ENCODE results near the gene SPPL2B. TPM values are rescaled to one million over a fixed set of nuclear protein-coding genes. Genes with fewer than 3 reads are reported as not detected.
A peak's percentile ranks its signal among the peaks of the same experiment; 100 is the strongest.

SPPL2B gene
- total RNA-seq, 4 donors from 2014 or later: 18.5 to 32.7 (median 30.9) TPM

DNA sequence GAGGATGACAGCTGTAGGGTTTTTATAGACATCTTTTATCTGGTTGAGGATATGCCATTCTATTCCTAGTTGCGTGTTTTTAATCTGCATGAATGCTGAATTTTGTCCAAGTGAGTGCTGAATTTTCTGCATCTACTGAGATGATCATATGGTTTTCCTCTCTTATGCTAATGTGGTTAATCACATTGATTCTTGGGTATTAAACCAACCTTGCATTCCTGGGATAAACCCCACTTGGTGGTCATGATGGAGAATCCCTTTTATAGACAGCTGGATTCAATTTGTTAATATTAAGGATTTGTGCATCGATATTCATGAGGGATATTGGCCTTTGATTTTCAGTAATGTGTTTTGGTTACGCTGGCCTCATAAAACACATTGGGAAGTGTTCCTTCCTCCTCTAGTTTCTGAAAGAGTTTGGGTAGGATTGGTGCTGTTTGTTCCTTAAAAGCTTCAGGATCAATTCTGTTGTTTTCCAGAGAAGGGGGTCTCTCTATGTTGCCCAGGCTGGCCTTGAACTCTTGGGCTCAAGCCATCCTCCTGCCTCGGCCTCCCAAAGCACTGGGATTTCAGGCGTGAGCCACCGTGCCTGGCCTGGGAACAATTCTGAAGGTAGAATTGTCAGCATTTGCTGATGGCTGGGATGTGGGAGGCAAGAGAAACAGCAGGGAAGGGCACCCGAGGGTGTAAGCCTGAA is 13.2 kb upstream of the SPPL2B start:
- H3K4me3 ChIP-seq: no peak overlapping the region
- H3K27ac ChIP-seq: no peak overlapping the region
- no peak for TF ChIP-seq POLR2AphosphoS5 (IDR thresholded peaks at IDR 0.05)
- TF ChIP-seq, protein P1, sequence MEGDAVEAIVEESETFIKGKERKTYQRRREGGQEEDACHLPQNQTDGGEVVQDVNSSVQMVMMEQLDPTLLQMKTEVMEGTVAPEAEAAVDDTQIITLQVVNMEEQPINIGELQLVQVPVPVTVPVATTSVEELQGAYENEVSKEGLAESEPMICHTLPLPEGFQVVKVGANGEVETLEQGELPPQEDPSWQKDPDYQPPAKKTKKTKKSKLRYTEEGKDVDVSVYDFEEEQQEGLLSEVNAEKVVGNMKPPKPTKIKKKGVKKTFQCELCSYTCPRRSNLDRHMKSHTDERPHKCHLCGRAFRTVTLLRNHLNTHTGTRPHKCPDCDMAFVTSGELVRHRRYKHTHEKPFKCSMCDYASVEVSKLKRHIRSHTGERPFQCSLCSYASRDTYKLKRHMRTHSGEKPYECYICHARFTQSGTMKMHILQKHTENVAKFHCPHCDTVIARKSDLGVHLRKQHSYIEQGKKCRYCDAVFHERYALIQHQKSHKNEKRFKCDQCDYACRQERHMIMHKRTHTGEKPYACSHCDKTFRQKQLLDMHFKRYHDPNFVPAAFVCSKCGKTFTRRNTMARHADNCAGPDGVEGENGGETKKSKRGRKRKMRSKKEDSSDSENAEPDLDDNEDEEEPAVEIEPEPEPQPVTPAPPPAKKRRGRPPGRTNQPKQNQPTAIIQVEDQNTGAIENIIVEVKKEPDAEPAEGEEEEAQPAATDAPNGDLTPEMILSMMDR (IDR thresholded peaks at IDR 0.05): no peak
- no peak for TF ChIP-seq POLR2A (IDR thresholded peaks at IDR 0.05)
- TF ChIP-seq EP300 (IDR thresholded peaks at IDR 0.05): no peak
- H3K36me3 ChIP-seq: no peaks in the 10 kb centered on the region
- WGBS, 2 donors (ENCODE audit: low coverage in 1 of 2): 97 to 98% methylated on average over 5 to 6 of the region's 7 CpGs
- peaks cover 39% of the 10 kb centered on the region for H3K27me3 ChIP-seq
- no peak for ATAC-seq
- peaks cover 0 to 6% (median 0%) of the 10 kb centered on the region in 3 donors for H3K4me1 ChIP-seq
- H3K9me3 ChIP-seq: peaks cover 0 to 18% (median 0%) of the 10 kb centered on the region in 3 donors

- TF ChIP-seq POLR2AphosphoS5 (IDR thresholded peaks at IDR 0.05) (no peak), EP300 (IDR thresholded peaks at IDR 0.05) (no peak)
- TF ChIP-seq, protein P1 (IDR thresholded peaks at IDR 0.05): peak in 3 of 4 experiments; percentile 33 to 64 (median 49)
- Histone ChIP-seq H3K27ac (no peak overlapping the region), H3K9me3 (peaks cover 0 to 18% (median 0%) of the 10 kb centered on the region in 3 donors), H3K4me3 (no peak overlapping the region), H3K27me3 (peaks cover 33% of the 10 kb centered on the region), H3K4me1 (peaks cover 0 to 6% (median 0%) of the 10 kb centered on the region in 3 donors), H3K36me3 (peaks cover 0 to under 1% of the 10 kb centered on the region in 2 donors)
- peak; percentile 71 for ATAC-seq
- 53% methylated on average over 5 of the region's 22 CpGs; no CpG with 5 or more reads in 1 of the 2 donors for WGBS, 2 donors (ENCODE audit: low coverage in 1 of 2)
These were observed 12.6 kb upstream of the SPPL2B start for GRCh38 chr19:2315818-2316353.

- no peak for ATAC-seq
- Histone ChIP-seq H3K4me3 (no peak overlapping the region), H3K27ac (no peak overlapping the region)
These were observed 11.2 kb upstream of the SPPL2B start for GRCh38 chr19:2317300-2317699.

GRCh38 chr19:2317756-2318155 is 10.7 kb upstream of the SPPL2B start:
- Histone ChIP-seq H3K36me3 (peaks cover 0 to 19% of the 10 kb centered on the region in 2 donors), H3K27ac (no peak overlapping the region), H3K9me3 (peaks cover 0 to 18% (median 0%) of the 10 kb centered on the region in 3 donors), H3K4me3 (no peak overlapping the region), H3K27me3 (peaks cover 14% of the 10 kb centered on the region), H3K4me1 (peaks cover 0 to 6% (median 0%) of the 10 kb centered on the region in 3 donors)
- 81 to 83% methylated on average over 8 to 11 of the region's 25 CpGs for WGBS, 2 donors (ENCODE audit: low coverage in 1 of 2)
- ATAC-seq: no peak
- TF ChIP-seq POLR2AphosphoS5 (IDR thresholded peaks at IDR 0.05) (no peak), EP300 (IDR thresholded peaks at IDR 0.05) (no peak), POLR2A (IDR thresholded peaks at IDR 0.05) (no peak)
- TF ChIP-seq, protein P1 (IDR thresholded peaks at IDR 0.05): no peak

More at GRCh38 chr19:2317300-2317699, 11.2 kb upstream of the SPPL2B start:
- Histone ChIP-seq H3K9me3 (peaks cover 0 to 18% (median 0%) of the 10 kb centered on the region in 3 donors), H3K36me3 (peaks cover 0 to 14% of the 10 kb centered on the region in 2 donors), H3K27me3 (peaks cover 19% of the 10 kb centered on the region), H3K4me1 (peaks cover 0 to 6% (median 0%) of the 10 kb centered on the region in 3 donors)
- 80 to 98% methylated on average over 1 to 7 of the region's 13 CpGs for WGBS, 2 donors (ENCODE audit: low coverage in 1 of 2)
- no peak for TF ChIP-seq POLR2AphosphoS5 (IDR thresholded peaks at IDR 0.05)
- TF ChIP-seq EP300 (IDR thresholded peaks at IDR 0.05): no peak
- no peak for TF ChIP-seq POLR2A (IDR thresholded peaks at IDR 0.05)
- TF ChIP-seq, protein P1 (IDR thresholded peaks at IDR 0.05): no peak

Data from gastroesophageal sphincter (tissue), 4 donors.